ENCODE results near the gene TIMM22.
"Not testable (repeated sequence)": the region's sequence is repeated elsewhere in the genome, so short reads cannot be mapped to it uniquely, and the experiment has no call there.

Gene TIMM22

GRCh38 chr17:996554-997344 lies at the start of gene TIMM22:
Gene TIMM22, plus strand, starts transcription at chr17:997129. Its CDS starts 14 bp downstream, at chr17:997143.
- DNase-seq, result peak; percentile 99
- in situ Hi-C loops (cut with HindIII; ENCODE audit: low pct_ligation_motif_present, low pct_unique_long_range_greater_than_20kb, low sequenced_read_pairs), result loop anchor here (25.0 kb wide), 1 partner anchor 209 kb away; the partner anchor contains the start of genes GLOD4 and MRM3

DNA sequence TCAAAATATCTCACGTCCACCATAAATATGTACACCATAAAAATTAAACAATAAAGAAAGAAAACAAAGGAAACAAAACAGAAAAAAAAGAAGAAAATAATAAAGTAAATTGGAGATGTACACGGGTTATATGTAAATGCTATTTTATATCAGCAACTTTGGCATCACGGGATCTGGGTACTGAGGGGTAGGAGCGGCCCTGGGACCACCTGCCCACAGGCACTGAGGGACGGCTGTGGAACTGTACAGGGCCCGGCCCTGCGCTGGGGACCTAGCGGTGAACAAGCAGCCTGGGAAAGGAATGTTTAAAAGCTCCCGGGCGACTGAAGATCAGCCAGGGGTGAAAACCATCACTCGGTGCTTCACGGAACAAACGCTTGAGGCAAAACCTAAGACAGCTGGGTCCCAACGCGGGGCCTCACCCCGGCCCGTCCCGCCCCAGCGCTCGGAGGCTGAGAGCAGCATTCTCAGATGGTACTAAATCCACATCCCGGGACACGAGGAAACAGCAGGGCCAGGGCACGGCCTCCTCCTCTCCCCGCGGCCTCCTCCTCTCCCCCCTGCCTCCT lies 48.6 kb upstream of the TIMM22 start:
- in situ Hi-C loops (cut with HindIII; ENCODE audit: low pct_ligation_motif_present, low pct_unique_long_range_greater_than_20kb, low sequenced_read_pairs), result no loop called here
- no peak for DNase-seq

- in situ Hi-C loops (cut with HindIII; ENCODE audit: low pct_ligation_motif_present, low pct_unique_long_range_greater_than_20kb, low sequenced_read_pairs), result no loop called here
- no peak for DNase-seq
These were observed 47.2 kb upstream of the TIMM22 start for GRCh38 chr17:949623-950303.

DNA sequence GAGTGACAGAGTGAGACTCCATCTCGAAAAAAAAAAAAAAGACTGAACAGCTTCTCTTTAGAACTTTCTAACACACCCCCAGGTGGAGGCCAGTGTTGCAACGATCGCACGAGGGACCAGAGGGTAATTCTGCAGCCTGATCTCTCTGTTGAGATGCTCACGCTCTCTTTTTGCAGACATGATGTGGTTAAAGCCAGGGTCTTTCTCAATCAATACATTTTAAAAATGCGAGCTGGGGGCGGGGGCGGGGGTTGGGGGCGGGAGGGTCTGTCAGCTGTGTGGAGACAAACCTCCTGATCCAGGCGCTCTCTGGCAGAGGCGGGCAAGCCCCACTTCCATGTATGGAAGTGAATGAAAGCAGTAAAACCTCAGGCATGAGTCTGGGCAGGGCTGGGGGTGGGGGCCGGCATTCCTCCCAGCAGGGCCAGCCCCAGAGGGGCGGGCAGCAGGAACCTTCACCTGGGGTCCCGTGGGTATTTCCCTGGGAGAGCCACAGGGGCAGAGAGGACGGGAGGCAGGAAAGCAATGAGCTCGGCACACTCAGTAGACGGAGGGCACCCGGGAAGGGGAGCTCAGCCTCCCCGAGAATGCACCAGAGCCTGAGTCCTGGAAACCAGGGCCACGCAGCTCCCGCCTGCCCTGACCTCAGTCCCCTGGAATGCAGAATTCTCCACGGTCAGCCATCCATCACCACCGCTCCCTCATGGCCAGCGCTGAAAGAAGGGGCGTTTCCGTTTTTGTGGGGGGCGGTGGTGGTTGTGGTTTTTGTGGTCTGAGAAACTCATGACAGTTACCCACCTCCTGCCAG lies 45.4 kb upstream of the TIMM22 start:
- in situ Hi-C loops (cut with HindIII; ENCODE audit: low pct_ligation_motif_present, low pct_unique_long_range_greater_than_20kb, low sequenced_read_pairs), result no loop called here

GRCh38 chr17:952592-952991 lies 44.3 kb upstream of the TIMM22 start:
- DNase-seq; in situ Hi-C loops (cut with HindIII; ENCODE audit: low pct_ligation_motif_present, low pct_unique_long_range_greater_than_20kb, low sequenced_read_pairs): not testable (repeated sequence)

More for the DNA sequence above, 45.4 kb upstream of the TIMM22 start:
- peak; percentile 97 for DNase-seq

GRCh38 chr17:953767-954166 lies 43.2 kb upstream of the TIMM22 start:
- in situ Hi-C loops (cut with HindIII; ENCODE audit: low pct_ligation_motif_present, low pct_unique_long_range_greater_than_20kb, low sequenced_read_pairs), result no loop called here
- DNase-seq, result no peak

DNA sequence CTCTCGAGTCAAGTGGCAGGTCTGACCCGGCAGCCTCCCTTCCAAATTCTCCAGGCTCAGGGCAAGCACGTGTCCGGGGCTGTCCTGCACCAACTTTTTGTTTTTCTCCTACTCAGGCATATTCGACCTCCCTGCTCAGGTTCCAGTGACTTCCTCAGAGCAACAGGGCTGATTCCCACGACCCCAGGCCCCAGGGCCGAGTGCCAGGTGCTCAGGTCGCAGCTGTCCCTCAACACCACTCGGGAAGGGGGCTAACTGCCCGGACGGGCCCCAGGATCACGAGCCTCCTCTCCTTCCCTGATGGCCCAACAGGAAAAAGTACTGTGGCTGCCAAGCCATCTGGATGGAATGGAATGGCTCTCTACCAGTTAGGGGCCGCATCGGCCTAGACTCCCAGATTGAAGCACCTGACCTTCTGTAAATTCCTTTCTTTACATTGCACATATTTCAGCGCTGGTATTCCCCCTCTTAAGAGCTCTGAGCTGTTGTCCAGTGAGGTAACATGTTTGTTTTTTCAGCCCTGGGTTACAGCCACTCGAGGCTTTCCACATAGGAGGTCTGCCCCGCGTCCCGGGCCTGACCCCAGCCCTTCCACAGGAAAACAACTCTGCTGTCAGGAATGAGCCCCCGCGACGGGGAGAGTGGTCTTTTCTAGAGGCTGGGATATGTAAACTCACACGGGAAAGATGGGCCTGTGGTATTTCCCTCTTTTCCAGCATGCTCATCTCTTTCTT lies 42.3 kb upstream of the TIMM22 start:
- DNase-seq, result peak; percentile 17
- in situ Hi-C loops (cut with HindIII; ENCODE audit: low pct_ligation_motif_present, low pct_unique_long_range_greater_than_20kb, low sequenced_read_pairs), result no loop called here

DNA sequence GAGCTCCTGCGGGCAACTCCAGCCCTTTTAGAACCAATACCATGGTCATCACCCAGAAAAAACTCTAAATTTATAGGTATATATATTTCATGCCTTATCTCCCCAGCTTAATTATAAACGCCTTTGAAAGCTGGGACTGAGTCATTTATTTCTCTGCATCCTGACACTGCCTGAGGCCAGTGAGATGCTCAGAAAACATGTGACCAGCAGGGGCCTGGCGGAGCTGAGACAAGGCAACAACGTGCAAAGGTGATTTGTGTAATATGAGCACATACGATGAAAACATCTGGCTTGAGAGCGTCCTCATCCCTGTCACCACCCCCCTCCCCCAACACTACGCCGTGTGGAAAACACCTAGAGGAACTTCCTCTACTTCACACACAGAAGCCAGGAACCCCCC lies 40.0 kb upstream of the TIMM22 start:
- in situ Hi-C loops (cut with HindIII; ENCODE audit: low pct_ligation_motif_present, low pct_unique_long_range_greater_than_20kb, low sequenced_read_pairs), result no loop called here
- DNase-seq, result no peak

DNA sequence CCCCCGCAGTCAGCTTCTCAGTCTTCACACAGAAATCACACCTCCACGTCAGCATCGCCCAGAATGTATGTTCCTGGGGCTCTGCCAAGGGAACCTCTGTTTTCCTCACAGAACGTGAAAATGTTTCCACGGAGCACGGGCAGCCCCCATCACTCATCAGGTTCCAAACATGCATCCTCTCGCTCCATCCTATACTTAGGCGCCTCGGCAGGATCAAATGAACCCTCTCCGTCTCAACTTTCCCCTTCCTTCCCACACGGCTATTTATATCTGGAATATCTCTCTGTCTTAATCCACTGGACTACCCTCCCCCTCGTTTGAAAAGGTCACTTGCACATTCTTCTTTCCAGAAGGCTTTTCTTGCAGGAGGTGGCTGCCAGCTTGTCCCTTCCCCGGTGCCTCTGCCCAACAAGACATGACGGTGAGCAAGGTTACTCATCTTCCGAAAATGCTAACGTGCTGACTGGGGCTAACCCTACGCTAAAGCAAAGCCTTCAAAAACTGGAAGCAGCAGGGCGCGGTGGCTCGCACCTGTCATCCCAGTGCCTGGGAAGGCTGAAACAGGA lies 39.0 kb upstream of the TIMM22 start:
- in situ Hi-C loops (cut with HindIII; ENCODE audit: low pct_ligation_motif_present, low pct_unique_long_range_greater_than_20kb, low sequenced_read_pairs), result no loop called here
- DNase-seq, result no peak

DNA sequence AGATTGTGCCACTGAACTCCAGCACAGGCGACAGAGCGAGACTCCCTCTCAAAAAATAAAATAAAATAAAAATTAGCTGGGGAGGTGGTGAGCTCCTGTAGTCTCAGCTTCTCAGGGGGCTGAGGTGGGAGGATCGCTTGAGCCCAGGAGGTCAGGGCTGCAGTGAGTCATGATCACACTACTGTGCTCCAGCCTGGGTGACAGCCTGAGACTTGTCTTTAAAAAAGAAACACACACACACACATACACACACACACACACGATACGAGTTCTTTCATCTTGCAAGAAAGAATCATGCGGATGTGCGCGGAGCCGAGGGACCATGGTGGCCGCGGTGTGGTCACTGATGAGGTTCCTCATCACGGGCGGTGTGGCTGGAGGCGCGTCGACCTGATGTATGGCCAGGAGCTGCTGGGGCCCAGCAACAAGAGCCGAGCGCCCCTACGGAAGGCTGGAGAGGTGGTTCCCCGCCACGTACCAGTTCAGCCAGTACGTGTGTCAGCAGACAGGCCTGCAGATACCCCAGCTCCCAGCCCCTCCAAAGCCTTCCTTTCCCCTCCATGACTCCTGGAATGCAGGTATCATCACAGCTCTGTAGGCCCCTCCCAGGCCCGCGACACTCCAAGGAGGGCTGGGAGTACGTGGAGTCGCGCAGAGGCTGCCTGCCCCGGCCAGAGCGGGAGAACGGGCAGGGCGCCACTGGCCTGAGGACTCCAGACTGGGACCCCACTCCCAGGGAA lies 38.0 kb upstream of the TIMM22 start:
- in situ Hi-C loops (cut with HindIII; ENCODE audit: low pct_ligation_motif_present, low pct_unique_long_range_greater_than_20kb, low sequenced_read_pairs), result no loop called here
- no peak for DNase-seq

DNA sequence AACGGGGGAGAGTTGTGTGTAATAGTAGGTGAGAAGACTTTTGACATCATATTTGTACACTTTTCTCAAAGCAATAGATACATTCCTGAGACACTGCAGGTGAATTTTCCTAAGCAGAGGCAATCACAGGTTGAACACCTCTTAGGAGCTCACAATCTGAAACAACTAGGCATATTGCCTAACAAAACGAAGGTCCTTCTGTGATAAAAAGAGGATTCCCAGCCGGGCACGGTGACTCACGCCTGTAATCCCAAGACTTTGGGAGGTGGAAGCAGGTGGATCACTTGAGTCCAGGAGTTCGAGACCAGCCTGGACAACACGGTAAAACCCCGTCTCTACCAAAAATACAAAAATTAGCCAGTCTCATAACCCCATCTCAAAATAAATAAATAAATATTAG lies 34.8 kb upstream of the TIMM22 start:
- in situ Hi-C loops (cut with HindIII; ENCODE audit: low pct_ligation_motif_present, low pct_unique_long_range_greater_than_20kb, low sequenced_read_pairs), result no loop called here
- no peak for DNase-seq

DNA sequence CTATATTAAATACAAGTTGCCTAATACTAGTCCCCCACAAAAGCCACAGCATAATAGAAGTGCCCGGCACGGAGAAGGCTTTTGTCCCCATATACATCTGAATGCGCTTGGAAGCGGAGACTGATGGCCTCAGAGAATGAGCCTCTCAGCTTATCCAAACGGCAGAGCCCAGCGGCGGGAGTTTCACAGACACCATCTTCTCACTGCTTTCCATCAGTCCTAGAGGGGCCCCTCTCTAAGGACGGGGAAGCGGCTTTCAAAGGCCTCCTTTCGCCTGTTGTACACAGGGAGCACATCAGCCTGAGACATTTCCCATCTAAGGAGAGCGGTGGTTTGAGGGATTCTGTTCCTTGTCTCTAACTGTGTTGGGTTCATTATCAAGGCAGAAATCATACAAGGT lies 34.3 kb upstream of the TIMM22 start:
- DNase-seq, result no peak
- in situ Hi-C loops (cut with HindIII; ENCODE audit: low pct_ligation_motif_present, low pct_unique_long_range_greater_than_20kb, low sequenced_read_pairs), result no loop called here

DNA sequence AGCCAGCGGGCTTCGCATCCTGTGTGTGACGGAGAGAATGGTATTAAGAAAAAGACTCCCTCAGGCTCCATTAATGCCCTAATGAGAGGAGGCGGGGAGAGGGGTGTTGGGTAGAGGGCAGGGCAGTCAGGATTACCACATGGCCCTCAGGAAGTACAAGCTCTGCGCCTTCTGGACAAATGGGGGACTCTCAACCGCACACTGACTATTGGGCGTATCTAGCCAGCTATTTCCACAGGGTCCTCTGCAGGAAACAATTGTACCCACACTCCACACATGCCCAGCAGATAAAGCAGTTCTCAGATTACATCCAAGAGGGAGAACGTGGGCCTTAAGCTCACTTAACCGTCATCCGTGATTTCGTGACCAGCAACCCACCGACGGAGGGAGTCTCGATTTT lies 32.1 kb upstream of the TIMM22 start:
- in situ Hi-C loops (cut with HindIII; ENCODE audit: low pct_ligation_motif_present, low pct_unique_long_range_greater_than_20kb, low sequenced_read_pairs), result no loop called here
- no peak for DNase-seq

DNA sequence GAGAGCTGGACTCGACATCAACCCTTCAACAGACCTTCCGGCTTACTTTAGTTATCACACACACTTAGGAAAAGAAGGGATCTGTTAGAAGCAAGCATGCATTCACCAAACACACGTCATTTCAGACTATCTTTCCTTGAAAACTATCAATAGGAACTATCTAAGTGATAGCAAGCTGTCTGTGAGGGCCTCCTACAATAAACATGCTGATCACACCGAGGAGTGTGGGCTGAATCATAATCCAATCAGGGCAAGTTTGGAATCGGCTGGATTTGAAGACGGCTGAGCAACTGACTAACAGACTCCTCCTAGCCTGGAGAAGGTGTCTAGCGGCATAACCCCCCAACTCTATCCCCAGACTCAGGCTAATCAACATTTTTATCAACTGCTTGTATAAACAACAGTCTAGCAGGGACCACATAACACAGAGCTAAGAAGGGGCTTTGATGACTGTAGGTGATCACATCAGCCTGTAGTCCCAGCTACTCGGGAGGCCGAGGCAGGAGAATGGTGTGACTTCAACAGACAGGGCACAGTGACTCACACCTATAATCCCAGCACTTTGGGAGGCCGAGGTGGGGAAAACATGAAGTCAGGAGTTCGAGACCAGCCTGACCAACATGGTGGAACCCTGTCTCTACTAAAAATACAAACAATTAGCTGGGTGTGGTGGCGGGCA lies 31.5 kb upstream of the TIMM22 start:
- in situ Hi-C loops (cut with HindIII; ENCODE audit: low pct_ligation_motif_present, low pct_unique_long_range_greater_than_20kb, low sequenced_read_pairs), result no loop called here
- no peak for DNase-seq

GRCh38 chr17:967122-967521 lies 29.8 kb upstream of the TIMM22 start:
- in situ Hi-C loops (cut with HindIII; ENCODE audit: low pct_ligation_motif_present, low pct_unique_long_range_greater_than_20kb, low sequenced_read_pairs), result no loop called here
- DNase-seq, result no peak

- no peak for DNase-seq
- in situ Hi-C loops (cut with HindIII; ENCODE audit: low pct_ligation_motif_present, low pct_unique_long_range_greater_than_20kb, low sequenced_read_pairs), result no loop called here
These were observed 27.9 kb upstream of the TIMM22 start for GRCh38 chr17:968812-969730.

Data from ACHN (cell line).